HFF-Myc (cell line): ENCODE measurements around the gene ST6GALNAC6.

Experiments
- DNase-seq: peaks from one replicate; pipeline ENCODE4 v3.0.0-alpha.2; 2011; ENCODE audit warnings: low read depth; ENCODE audit errors: extremely low read depth
- H3K4me3 ChIP-seq: replicated peaks from 2 replicates; pipeline ENCODE4 v1.5.1; 2011; ENCODE audit warnings: low read depth, mild to moderate bottlenecking, control low read depth, low read length
- TF ChIP-seq, protein P1 (sequence below): IDR thresholded peaks from 2 replicates; pipeline ENCODE4 v1.5.1; 2012; ENCODE audit warnings: mild to moderate bottlenecking, low read depth, low read length, control low read depth; ENCODE audit errors: missing control alignments

ST6GALNAC6 gene

DNA sequence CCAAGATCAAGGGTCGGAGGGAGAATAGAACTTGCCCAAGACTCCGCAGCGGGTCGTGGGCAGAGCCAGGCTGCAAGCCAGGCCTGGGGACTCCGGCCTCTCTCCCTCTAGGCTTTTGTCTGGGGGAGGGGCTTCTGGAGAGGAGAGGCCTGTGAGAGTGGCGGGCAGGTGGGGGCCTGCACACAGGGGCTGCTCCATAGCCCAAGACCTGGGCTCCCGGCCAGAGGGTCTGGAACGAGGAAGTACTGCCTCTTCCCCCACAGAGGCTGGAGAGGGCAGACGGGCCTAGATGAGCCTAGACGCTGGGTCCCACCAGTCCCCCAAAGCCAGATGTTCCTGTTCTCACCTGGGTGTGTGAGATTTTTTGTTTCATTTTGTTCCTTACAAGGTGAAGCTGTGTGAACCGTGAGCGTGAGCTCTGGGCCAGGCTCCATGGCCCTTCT, 5.2 kb upstream of the ST6GALNAC6 start:
- TF ChIP-seq, protein P1, sequence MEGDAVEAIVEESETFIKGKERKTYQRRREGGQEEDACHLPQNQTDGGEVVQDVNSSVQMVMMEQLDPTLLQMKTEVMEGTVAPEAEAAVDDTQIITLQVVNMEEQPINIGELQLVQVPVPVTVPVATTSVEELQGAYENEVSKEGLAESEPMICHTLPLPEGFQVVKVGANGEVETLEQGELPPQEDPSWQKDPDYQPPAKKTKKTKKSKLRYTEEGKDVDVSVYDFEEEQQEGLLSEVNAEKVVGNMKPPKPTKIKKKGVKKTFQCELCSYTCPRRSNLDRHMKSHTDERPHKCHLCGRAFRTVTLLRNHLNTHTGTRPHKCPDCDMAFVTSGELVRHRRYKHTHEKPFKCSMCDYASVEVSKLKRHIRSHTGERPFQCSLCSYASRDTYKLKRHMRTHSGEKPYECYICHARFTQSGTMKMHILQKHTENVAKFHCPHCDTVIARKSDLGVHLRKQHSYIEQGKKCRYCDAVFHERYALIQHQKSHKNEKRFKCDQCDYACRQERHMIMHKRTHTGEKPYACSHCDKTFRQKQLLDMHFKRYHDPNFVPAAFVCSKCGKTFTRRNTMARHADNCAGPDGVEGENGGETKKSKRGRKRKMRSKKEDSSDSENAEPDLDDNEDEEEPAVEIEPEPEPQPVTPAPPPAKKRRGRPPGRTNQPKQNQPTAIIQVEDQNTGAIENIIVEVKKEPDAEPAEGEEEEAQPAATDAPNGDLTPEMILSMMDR, result no peak
- DNase-seq, result no peak

DNA sequence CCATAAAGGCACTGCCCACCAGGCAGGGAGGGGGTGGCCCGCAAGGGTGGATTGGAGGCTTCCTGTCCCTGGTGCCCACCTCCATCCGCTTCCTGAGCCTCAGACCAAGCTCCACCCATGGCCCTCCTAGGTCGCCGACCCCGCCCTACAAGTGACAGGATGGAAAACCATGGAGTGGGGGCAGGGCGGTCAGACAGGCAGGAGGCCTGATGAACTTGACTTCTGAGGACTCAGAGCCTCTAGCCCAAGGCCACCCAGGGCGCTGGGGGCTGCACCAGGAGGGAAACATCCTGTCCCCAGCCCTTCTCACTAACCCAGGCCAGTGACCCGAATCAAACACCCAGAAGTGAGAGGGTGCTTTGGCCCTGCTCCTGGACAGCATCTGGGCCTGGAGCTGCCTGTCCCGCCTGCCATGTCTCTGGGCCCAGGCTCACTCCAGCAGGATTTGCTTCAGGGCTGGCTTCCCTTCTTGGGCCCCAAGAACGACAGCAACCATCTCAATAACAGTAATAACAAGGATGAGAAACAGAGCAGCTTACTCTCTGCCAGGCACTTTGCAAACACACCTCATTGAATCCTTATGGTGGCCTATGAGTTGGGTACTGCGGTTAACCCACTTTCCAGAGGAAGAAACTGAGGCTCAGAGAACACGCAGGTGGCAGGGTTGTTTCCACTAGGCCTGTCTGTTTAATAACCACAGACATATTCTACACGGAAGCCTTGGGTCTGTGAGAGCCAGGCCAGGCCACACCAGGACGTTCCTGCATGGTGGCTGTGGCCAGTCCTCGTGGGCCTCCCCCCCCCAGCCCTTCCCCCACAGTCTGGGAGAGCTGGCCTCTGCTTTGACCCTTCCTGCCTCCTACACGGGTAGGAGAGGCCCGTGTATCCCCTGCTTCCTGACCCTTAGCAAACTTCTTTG, 4.4 kb upstream of the ST6GALNAC6 start:
- TF ChIP-seq, protein P1, result no peak
- DNase-seq, result no peak
- H3K4me3 ChIP-seq, result no peak overlapping the region

More for the DNA sequence above, 5.2 kb upstream of the ST6GALNAC6 start:
- H3K4me3 ChIP-seq, result no peak overlapping the region

DNA sequence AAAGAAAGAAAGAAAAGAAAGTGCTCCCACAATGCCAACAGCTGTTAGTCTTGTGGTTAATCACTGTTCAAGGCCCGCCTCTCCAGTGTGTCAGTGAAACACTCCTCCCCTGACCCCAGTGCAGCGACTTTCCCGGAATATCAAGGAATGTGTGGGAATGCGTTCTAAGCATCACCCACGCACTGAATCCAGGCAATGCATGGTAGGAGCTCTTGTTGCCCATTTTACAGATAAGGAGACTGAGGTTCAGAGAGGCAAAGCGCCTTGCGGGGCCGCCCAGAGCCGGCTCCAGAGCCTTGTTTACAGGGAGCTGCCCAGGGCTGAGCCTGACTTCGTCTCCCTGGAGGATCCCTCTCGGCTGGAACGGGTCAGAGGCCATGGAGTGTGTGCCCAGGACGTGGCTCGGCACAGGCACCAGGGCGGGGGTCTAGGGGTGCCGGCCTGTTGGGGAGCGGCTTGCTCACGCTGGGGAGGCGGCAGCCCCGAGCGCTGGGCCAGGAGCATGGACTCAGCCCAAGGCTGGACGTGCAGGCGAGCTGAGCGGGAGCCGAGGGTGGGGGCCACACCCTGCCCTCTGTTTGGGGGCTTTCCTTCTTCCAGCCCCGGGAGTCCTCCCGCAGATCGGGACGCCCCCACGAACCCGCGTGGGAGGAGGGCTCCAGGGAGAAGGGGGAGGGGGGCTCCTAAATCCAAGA, 823 bp downstream of the ST6GALNAC6 start:
- H3K4me3 ChIP-seq, result peak overlapping the region; percentile 93
- DNase-seq, result no peak
- TF ChIP-seq, protein P1, result no peak

DNA sequence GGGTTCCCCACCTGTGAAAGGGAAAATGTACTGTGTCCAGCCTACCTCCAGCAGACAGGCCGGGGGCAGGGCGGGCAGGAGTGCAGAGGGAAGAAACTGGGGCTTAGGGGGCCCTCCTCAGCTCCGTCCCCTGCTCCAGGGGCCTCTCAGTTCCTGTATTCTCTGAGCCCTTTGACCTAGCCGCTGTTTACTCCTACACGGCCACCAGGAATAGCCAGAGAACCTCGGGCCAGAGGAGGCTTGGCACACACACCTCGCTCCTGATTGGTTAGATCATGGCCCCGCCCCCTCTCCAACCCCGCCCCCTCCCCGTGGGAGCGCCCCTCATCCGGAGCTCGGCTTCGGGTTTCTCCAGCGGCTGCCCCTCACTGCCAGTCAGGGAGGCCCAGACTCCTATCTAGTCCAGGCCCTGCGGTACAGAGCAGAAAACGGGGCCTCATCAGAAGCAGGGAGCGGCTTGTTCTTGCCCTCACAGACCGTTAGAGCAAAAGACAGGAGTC, 2.2 kb downstream of the ST6GALNAC6 start:
- TF ChIP-seq, protein P1, result no peak
- DNase-seq, result no peak
- H3K4me3 ChIP-seq, result peak overlapping the region; percentile 93

DNA sequence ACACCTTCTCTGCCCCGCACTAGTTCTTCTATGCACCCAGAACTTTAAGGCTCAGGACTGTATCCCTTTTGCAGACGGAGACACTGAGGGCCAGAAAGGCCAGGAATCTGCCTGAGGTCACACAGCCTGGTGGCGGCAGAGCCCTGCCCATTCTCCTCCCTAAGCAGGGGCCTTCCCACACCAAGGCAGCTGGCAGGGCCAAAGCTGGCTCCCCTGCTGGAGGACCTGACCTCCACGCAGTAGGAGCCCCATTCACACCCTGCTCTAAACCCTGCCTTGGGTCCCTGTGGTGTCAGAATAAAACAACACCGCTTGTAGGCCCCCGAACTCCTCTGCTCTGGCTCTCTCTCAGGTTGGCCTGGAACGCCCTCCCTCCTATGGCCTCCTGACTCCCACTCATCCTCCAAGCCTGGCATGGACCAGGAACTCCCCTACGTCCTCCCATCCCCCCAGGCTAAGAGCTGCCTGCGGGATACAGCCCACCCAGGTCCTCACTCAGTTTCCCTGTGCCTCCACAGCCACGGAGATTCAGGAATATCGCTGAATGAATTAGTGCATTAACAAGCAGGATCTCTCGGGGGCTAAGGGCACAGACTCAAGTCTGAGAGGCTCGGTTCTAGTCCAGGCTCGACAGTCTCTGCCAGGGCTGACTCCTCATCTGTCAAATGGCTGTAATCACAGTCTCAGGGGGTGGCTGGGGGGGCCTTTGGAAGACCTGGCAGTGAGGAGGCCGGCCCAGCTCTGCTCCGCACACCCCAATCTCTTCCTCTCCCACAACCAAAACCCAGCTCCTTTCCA, 2.8 kb downstream of the ST6GALNAC6 start:
- no peak for DNase-seq
- TF ChIP-seq, protein P1, result no peak
- H3K4me3 ChIP-seq, result peak overlapping the region; percentile 93; the same call in 1 of the 2 replicates

DNA sequence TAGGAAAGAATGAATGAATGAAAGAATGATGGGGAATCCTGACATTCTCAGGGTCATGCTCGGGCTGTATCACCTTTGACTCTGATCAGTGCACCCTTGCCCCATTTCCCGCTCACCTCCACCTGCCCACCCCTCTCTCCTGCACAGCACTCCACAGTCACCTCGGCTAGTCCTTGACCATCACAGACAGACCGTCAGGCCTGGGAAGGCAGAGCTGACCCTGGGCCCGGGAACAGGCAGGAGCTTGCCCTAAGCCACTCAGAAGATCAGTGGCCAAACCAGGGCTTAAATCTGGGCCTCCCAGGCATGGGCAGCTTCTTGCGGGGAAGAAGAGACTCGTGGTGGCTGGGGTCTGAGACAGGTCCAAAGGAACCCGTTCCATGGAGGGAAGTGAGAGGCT, 3.6 kb downstream of the ST6GALNAC6 start:
- TF ChIP-seq, protein P1, result no peak
- DNase-seq, result no peak
- no peak overlapping the region for H3K4me3 ChIP-seq
